Prostate gland (tissue), 2 donors: ENCODE results near the gene FAM43B. TPM values are rescaled to one million over a fixed set of nuclear protein-coding genes. Genes with fewer than 3 reads are reported as not detected.

Experiments
- DNase-seq: peaks from one replicate; pipeline ENCODE4 v3.0.0-alpha.2; 2019; ENCODE audit warnings: low spot score
- H3K27ac ChIP-seq, 2 donors: fragments of 200-600 bp; sonication (generic); 2 replicates each; pipeline ENCODE4 v1.5.1; 2017 to 2019
- H3K27me3 ChIP-seq: fragments of 200-600 bp; sonication (generic); replicated peaks from 2 replicates; pipeline ENCODE4 v1.5.1; 2019; ENCODE audit not compliant: insufficient read depth
- H3K36me3 ChIP-seq, 2 donors: fragments of 200-600 bp; sonication (generic); 1 replicate in 1 of 2; 2 replicates in 1 of 2; pipeline versions ENCODE4 v1.5.1 to v1.8.1; 2017 to 2019
- H3K4me1 ChIP-seq: fragments of 200-600 bp; sonication (generic); replicated peaks from 2 replicates; pipeline ENCODE4 v1.5.1; 2019
- H3K4me3 ChIP-seq, 2 donors: fragments of 200-600 bp; sonication (generic); 2 replicates each; pipeline ENCODE4 v1.5.1; 2017 to 2019
- H3K9me3 ChIP-seq: fragments of 200-600 bp; sonication (generic); 2 replicates; pipeline ENCODE4 v1.5.1; 2017
- CTCF ChIP-seq, 4 experiments: fragments of 200-600 bp in 2 of 4; fragments of 450-650 bp in 2 of 4; sonication (generic) in 2 of 4; IDR thresholded peaks; 1 replicate in 3 of 4; 2 replicates in 1 of 4; pipeline ENCODE4 v1.5.1; 2016 to 2019; ENCODE audit warnings: antibody characterized with exemption in 4 of 4, mild to moderate bottlenecking in 2 of 4, moderate library complexity in 2 of 4
- POLR2A ChIP-seq: fragments of 450-650 bp; IDR thresholded peaks from one replicate; pipeline ENCODE4 v1.6.1; 2016; ENCODE audit warnings: antibody characterized with exemption, mild to moderate bottlenecking
- POLR2AphosphoS5 ChIP-seq: sonication (generic); formaldehyde crosslinking; IDR thresholded peaks from one replicate; pipeline ENCODE4 v1.6.1; 2017; ENCODE audit warnings: antibody characterized with exemption
- WGBS: methylation state at CpG from one replicate; pipeline ENCODE4 v1.1.5; 2018; 5-methylcytosine and 5-hydroxymethylcytosine counted together
- intact Hi-C: fragments of 100-400 bp; cut with DNase I; formaldehyde crosslinking; loops from one replicate; pipeline ENCODE4 v1.14.2; 2022
- total RNA-seq, 2 donors: library from RNA; depleted of rRNA; stranded (reverse); fragments of >200 nt; gene quantifications; one replicate each; pipeline ENCODE4 v1.1.0, GENCODE V29; 2016

Gene FAM43B
- total RNA-seq, 2 donors from 2014 or later, result 0.68 to 0.85 TPM

GRCh38 chr1:20558191-20558590 lies 5.8 kb downstream of the FAM43B start:
- 74% methylated on average over 5 of the region's 5 CpGs for WGBS

GRCh38 chr1:20560966-20561365 lies 8.6 kb downstream of the FAM43B start:
- 71% methylated on average over 1 of the region's 1 CpG for WGBS
- Histone ChIP-seq H3K4me3 (no peak overlapping the region), H3K27me3 (peaks cover 5% of the 10 kb centered on the region), H3K27ac (no peak overlapping the region), H3K9me3 (no peaks in the 10 kb centered on the region), H3K4me1 (no peaks in the 10 kb centered on the region), H3K36me3 (no peaks in the 10 kb centered on the region)
- TF ChIP-seq POLR2A (no peak), CTCF (IDR thresholded peaks at IDR 0.05) (no peak), POLR2AphosphoS5 (no peak)
- DNase-seq, result no peak
- intact Hi-C loops, result no loop called here

More at GRCh38 chr1:20558191-20558590, 5.8 kb downstream of the FAM43B start:
- no peak overlapping the region for H3K4me3 ChIP-seq
- no peaks in the 10 kb centered on the region for H3K9me3 ChIP-seq
- H3K4me1 ChIP-seq, result peaks cover under 1% of the 10 kb centered on the region
- peaks cover 16% of the 10 kb centered on the region for H3K27me3 ChIP-seq
- TF ChIP-seq CTCF (IDR thresholded peaks at IDR 0.05) (no peak), POLR2AphosphoS5 (no peak), POLR2A (no peak)
- H3K27ac ChIP-seq, result no peak overlapping the region
- H3K36me3 ChIP-seq, result no peaks in the 10 kb centered on the region
- no peak for DNase-seq
- intact Hi-C loops, result no loop called here

- peaks cover 2% of the 10 kb centered on the region for H3K27me3 ChIP-seq
- TF ChIP-seq POLR2A (no peak), CTCF (IDR thresholded peaks at IDR 0.05) (no peak), POLR2AphosphoS5 (no peak)
- no peak for DNase-seq
- H3K9me3 ChIP-seq, result no peaks in the 10 kb centered on the region
- intact Hi-C loops, result no loop called here
- H3K27ac ChIP-seq, result no peak overlapping the region
- 57% methylated on average over 4 of the region's 4 CpGs for WGBS
- no peaks in the 10 kb centered on the region for H3K4me1 ChIP-seq
- no peaks in the 10 kb centered on the region for H3K36me3 ChIP-seq
- H3K4me3 ChIP-seq, result no peak overlapping the region
Measured at GRCh38 chr1:20565234-20565633, 12.9 kb downstream of the FAM43B start.

- Histone ChIP-seq H3K36me3 (no peaks in the 10 kb centered on the region), H3K4me3 (no peak overlapping the region), H3K9me3 (no peaks in the 10 kb centered on the region), H3K27ac (no peak overlapping the region), H3K27me3 (peaks cover 3% of the 10 kb centered on the region), H3K4me1 (no peaks in the 10 kb centered on the region)
- DNase-seq, result no peak
- TF ChIP-seq POLR2AphosphoS5 (no peak), POLR2A (no peak), CTCF (IDR thresholded peaks at IDR 0.05) (no peak)
- intact Hi-C loops, result no loop called here
- 74% methylated on average over 4 of the region's 4 CpGs for WGBS
Measured at GRCh38 chr1:20569523-20570098, 17.2 kb downstream of the FAM43B start.

GRCh38 chr1:20571427-20571826 lies 19.1 kb downstream of the FAM43B start:
- Histone ChIP-seq H3K4me1 (no peaks in the 10 kb centered on the region), H3K36me3 (no peaks in the 10 kb centered on the region), H3K27ac (no peak overlapping the region), H3K9me3 (no peaks in the 10 kb centered on the region), H3K27me3 (peaks cover 4% of the 10 kb centered on the region), H3K4me3 (no peak overlapping the region)
- no peak for DNase-seq
- 81% methylated on average over 5 of the region's 5 CpGs for WGBS
- intact Hi-C loops, result no loop called here
- TF ChIP-seq POLR2AphosphoS5 (no peak), CTCF (IDR thresholded peaks at IDR 0.05) (no peak), POLR2A (no peak)
